Measurements from ENCODE around the gene LHPP.

Gene LHPP

GRCh38 chr10:124500757-124501156, 39.1 kb downstream of the LHPP start:
- DNase-seq, result no peak

GRCh38 chr10:124504711-124505110, 43.1 kb downstream of the LHPP start:
- no peak for DNase-seq

GRCh38 chr10:124505279-124505678, 43.7 kb downstream of the LHPP start:
- no peak for DNase-seq

GRCh38 chr10:124508070-124508667, 46.5 kb downstream of the LHPP start:
- no peak for DNase-seq

- no peak for DNase-seq
Measured at GRCh38 chr10:124508907-124509454, 47.4 kb downstream of the LHPP start.

GRCh38 chr10:124509880-124510632, 48.4 kb downstream of the LHPP start:
- DNase-seq, result no peak

- no peak for DNase-seq
Measured at GRCh38 chr10:124510759-124511158, 49.1 kb downstream of the LHPP start.

- no peak for DNase-seq
Measured at GRCh38 chr10:124511205-124512039, 49.8 kb downstream of the LHPP start.

- no peak for DNase-seq
Measured at GRCh38 chr10:124512040-124512428, 50.4 kb downstream of the LHPP start.

- no peak for DNase-seq
Measured at GRCh38 chr10:124512600-124512999, 51.0 kb downstream of the LHPP start.

- DNase-seq, result no peak
Measured at GRCh38 chr10:124515244-124515970, 53.8 kb downstream of the LHPP start.

GRCh38 chr10:124516181-124516580, 54.6 kb downstream of the LHPP start:
- no peak for DNase-seq

GRCh38 chr10:124516746-124517397, 55.2 kb downstream of the LHPP start:
- no peak for DNase-seq

GRCh38 chr10:124517461-124517860, 55.8 kb downstream of the LHPP start:
- no peak for DNase-seq

GRCh38 chr10:124517931-124518330, 56.3 kb downstream of the LHPP start:
- no peak for DNase-seq

- no peak for DNase-seq
Measured at GRCh38 chr10:124518366-124518765, 56.7 kb downstream of the LHPP start.

- DNase-seq, result no peak
Measured at GRCh38 chr10:124520558-124521428, 59.2 kb downstream of the LHPP start.

GRCh38 chr10:124521429-124521871, 59.8 kb downstream of the LHPP start:
- DNase-seq, result no peak

GRCh38 chr10:124522131-124522932, 60.7 kb downstream of the LHPP start:
- no peak for DNase-seq
